HepG2 (cell line): ENCODE measurements around the gene PTGIS. TPM values are rescaled to one million over a fixed set of nuclear protein-coding genes. Genes with fewer than 3 reads are reported as not detected.

ENCODE experiments used
- ATF7 ChIP-seq, 2 experiments: fragments of 450-650 bp in 1 of 2; sonication (generic) in 1 of 2; formaldehyde crosslinking in 1 of 2; IDR thresholded peaks; 2 replicates each; pipeline versions ENCODE4 v1.4.0 to v1.6.1; 2016 to 2020; ENCODE audit warnings: antibody characterized with exemption in 1 of 2, mild to moderate bottlenecking in 1 of 2, missing genetic modification reagents in 1 of 2
- BHLHE40 ChIP-seq: IDR thresholded peaks from 2 replicates; pipeline ENCODE4 v1.6.1; 2011; ENCODE audit warnings: low read length, improper control_type of control experiment
- NAIF1 ChIP-seq: sonication (generic); formaldehyde crosslinking; IDR thresholded peaks from 2 replicates; pipeline ENCODE4 v1.5.0; 2020; ENCODE audit warnings: mild to moderate bottlenecking, missing genetic modification reagents, borderline replicate concordance
- POLR2G ChIP-seq: fragments of 200-400 bp; formaldehyde crosslinking; IDR thresholded peaks from 2 replicates; pipeline ENCODE4 v1.6.1; 2018; ENCODE audit warnings: mild to moderate bottlenecking, low read depth, low read length, moderate library complexity
- RFX3 ChIP-seq: IDR thresholded peaks from 2 replicates; pipeline ENCODE4 v1.6.1; 2016; ENCODE audit warnings: missing biosample characterization, missing genetic modification reagents
- SYNCRIP ChIP-seq: fragments of 200-400 bp; formaldehyde crosslinking; IDR thresholded peaks from 2 replicates; pipeline ENCODE4 v1.6.1; 2018; ENCODE audit warnings: mild to moderate bottlenecking, low read depth, low read length; ENCODE audit not compliant: insufficient read depth
- ZKSCAN5 ChIP-seq: sonication (generic); formaldehyde crosslinking; IDR thresholded peaks from 2 replicates; pipeline ENCODE4 v1.5.1; 2020; ENCODE audit warnings: mild to moderate bottlenecking, missing genetic modification reagents
- ZNF160 ChIP-seq: sonication (generic); formaldehyde crosslinking; IDR thresholded peaks from 2 replicates; pipeline ENCODE4 v1.8.0; 2022; ENCODE audit warnings: mild to moderate bottlenecking, inconsistent platforms, missing genetic modification reagents
- ZNF780A ChIP-seq: sonication (generic); formaldehyde crosslinking; IDR thresholded peaks from 2 replicates; pipeline ENCODE4 v1.8.0; 2022; ENCODE audit warnings: mild to moderate bottlenecking, missing genetic modification reagents, moderate library complexity
- ZNF816 ChIP-seq: sonication (generic); formaldehyde crosslinking; IDR thresholded peaks from 2 replicates; pipeline ENCODE4 v1.8.0; 2022; ENCODE audit warnings: missing genetic modification reagents, mild to moderate bottlenecking, borderline replicate concordance
- polyA plus RNA-seq, 8 experiments: library from polyadenylated mRNA; depleted of rRNA in 3 of 8; stranded (reverse) in 7 of 8; unstranded in 1 of 8; fragments of >200 nt; fragmentation: Illumina TruSeq in 4 of 8; extraction: Trizol in 4 of 8; gene quantifications; 2 replicates each; pipeline versions ENCODE4 v1.2.1 to v1.2.3, GENCODE V29; 2011 to 2016; ENCODE audit warnings: low read depth in 4 of 8, missing spikeins in 1 of 8, mixed read lengths in 1 of 8; ENCODE audit not compliant: insufficient read depth in 1 of 8
- total RNA-seq, 5 experiments: library from RNA; depleted of rRNA; stranded (reverse); fragments of >200 nt; fragmentation: Illumina TruSeq; extraction: Trizol; gene quantifications; 2 replicates each; pipeline ENCODE4 v1.2.3, GENCODE V29; 2016; ENCODE audit warnings: low read depth in 1 of 5
- TF ChIP-seq, protein P1 (sequence below): sonication (generic); formaldehyde crosslinking; IDR thresholded peaks from 2 replicates; pipeline ENCODE4 v1.4.0; 2020; ENCODE audit warnings: mild to moderate bottlenecking, missing genetic modification reagents
- TF ChIP-seq, protein P2 (sequence below): sonication (generic); formaldehyde crosslinking; IDR thresholded peaks from 2 replicates; pipeline ENCODE4 v1.4.0; 2020; ENCODE audit warnings: missing genetic modification reagents
- TF ChIP-seq, protein P3 (sequence below): conservative IDR thresholded peaks from 2 replicates; pipeline ENCODE4 v1.6.1; 2018; ENCODE audit warnings: missing genetic modification reagents
- TF ChIP-seq, protein P4 (sequence below): IDR thresholded peaks from 2 replicates; pipeline ENCODE4 v1.6.1; 2018; ENCODE audit warnings: missing genetic modification reagents
- TF ChIP-seq, protein P5 (sequence below): sonication (generic); formaldehyde crosslinking; IDR thresholded peaks from 2 replicates; pipeline ENCODE4 v1.9.0; 2021; ENCODE audit warnings: missing genetic modification reagents, borderline replicate concordance

PTGIS gene
- total and polyA plus RNA-seq, 2 of the 13 experiments (the other 11 are each of a cell fraction or from before 2014, with no cell fraction given), result not detected

DNA sequence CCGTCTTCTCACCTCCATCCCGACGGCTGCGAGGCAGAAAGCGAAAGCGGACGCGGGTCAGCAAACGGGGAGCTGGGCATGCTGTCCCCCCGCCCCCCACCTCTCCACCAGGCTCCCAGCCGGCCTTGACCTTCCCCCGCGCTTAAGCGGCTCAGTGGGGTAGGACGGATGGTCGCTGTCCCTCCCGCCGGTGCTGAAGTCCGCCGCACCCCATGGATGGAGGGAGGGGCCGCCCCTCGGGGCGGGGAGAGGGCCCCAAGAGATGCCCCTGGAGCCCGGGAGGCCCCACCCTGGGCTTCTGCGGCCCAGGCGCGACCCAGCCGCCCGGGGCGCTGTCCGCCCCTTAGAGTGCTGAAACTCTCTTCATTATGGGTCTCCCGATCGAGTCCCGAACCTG, 85.3 kb downstream of the PTGIS start, which contains the start of gene KCNB1 (continued):
- peak; percentile 88 for TF ChIP-seq ZNF780A (CRISPR knock-in tag)
- no peak for TF ChIP-seq NAIF1 (CRISPR knock-in tag)
- TF ChIP-seq, protein P1, sequence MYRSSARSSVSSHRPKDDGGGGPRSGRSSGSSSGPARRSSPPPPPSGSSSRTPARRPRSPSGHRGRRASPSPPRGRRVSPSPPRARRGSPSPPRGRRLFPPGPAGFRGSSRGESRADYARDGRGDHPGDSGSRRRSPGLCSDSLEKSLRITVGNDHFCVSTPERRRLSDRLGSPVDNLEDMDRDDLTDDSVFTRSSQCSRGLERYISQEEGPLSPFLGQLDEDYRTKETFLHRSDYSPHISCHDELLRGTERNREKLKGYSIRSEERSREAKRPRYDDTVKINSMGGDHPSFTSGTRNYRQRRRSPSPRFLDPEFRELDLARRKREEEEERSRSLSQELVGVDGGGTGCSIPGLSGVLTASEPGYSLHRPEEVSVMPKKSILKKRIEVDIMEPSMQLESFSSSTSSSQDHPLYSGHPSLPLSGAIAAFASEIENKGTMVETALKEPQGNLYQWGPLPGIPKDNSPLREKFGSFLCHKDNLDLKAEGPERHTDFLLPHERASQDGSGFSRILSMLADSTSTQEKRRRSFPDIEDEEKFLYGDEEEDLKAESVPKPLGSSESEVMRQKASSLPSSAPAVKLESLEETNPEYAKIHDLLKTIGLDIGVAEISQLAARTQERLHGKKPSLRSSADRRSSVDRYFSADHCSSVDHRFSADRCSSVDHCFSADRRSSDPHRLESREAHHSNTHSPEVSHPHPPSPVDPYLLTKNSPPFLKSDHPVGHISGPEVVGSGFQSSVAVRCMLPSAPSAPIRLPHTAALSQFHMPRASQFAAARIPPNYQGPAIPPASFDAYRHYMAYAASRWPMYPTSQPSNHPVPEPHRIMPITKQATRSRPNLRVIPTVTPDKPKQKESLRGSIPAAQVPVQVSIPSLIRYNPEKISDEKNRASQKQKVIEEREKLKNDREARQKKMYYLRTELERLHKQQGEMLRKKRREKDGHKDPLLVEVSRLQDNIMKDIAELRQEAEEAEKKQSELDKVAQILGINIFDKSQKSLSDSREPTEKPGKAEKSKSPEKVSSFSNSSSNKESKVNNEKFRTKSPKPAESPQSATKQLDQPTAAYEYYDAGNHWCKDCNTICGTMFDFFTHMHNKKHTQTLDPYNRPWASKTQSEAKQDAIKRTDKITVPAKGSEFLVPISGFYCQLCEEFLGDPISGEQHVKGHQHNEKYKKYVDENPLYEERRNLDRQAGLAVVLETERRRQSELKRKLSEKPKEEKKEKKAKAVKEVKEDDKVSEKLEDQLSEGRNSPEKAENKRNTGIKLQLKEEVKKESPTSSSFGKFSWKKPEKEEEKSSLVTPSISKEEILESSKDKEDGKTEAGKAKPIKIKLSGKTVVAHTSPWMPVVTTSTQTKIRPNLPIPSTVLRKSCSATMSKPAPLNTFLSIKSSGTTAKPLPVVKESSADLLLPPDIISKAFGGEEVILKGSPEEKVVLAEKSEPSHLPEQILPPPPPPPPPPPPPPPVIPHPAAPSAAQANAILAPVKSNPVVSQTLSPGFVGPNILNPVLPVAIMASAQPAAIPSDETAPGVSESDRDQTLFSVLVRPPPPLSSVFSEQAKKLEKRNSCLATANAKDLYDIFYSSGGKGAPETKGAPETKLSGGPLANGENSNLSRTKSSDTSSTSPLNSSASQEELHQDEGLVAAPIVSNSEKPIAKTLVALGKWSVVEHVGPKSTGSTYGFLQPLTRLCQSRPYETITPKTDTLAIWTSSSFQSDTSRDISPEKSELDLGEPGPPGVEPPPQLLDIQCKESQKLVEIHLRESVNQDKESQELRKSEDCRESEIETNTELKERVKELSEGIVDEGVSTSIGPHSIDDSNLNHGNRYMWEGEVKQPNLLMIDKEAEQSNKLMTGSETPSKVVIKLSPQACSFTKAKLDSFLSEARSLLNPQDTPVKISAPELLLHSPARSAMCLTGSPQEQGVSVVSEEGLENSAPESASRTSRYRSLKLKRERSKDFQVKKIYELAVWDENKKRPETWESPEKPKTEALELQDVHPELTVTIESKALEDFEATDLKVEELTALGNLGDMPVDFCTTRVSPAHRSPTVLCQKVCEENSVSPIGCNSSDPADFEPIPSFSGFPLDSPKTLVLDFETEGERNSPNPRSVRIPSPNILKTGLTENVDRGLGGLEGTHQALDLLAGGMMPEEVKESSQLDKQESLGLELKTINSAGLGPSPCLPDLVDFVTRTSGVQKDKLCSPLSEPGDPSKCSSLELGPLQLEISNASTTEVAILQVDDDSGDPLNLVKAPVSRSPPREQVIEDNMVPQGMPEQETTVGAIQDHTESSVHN, result no peak
- TF ChIP-seq, protein P2, sequence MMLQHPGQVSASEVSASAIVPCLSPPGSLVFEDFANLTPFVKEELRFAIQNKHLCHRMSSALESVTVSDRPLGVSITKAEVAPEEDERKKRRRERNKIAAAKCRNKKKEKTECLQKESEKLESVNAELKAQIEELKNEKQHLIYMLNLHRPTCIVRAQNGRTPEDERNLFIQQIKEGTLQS (CRISPR knock-in tag), result peak; percentile 80
- TF ChIP-seq BHLHE40, result no peak
- TF ChIP-seq ZNF160 (CRISPR knock-in tag), result peak; percentile 85; the same call in 1 of the 2 replicates
- TF ChIP-seq, protein P3, sequence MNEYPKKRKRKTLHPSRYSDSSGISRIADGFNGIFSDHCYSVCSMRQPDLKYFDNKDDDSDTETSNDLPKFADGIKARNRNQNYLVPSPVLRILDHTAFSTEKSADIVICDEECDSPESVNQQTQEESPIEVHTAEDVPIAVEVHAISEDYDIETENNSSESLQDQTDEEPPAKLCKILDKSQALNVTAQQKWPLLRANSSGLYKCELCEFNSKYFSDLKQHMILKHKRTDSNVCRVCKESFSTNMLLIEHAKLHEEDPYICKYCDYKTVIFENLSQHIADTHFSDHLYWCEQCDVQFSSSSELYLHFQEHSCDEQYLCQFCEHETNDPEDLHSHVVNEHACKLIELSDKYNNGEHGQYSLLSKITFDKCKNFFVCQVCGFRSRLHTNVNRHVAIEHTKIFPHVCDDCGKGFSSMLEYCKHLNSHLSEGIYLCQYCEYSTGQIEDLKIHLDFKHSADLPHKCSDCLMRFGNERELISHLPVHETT, result peak; percentile 83
- TF ChIP-seq ZKSCAN5 (CRISPR knock-in tag), result 0 out of 2 replicates have a peak, but pooled peaks have one; percentile 33
- no peak for TF ChIP-seq RFX3 (CRISPR knock-in tag)
- 0 out of 2 replicates have a peak, but pooled peaks have one; percentile 24 for TF ChIP-seq ZNF816
- no peak for TF ChIP-seq ATF7 (IDR thresholded peaks at IDR 0.05)
- TF ChIP-seq ATF7 (CRISPR knock-in tag; IDR thresholded peaks at IDR 0.05), result no peak
- TF ChIP-seq, protein P4, sequence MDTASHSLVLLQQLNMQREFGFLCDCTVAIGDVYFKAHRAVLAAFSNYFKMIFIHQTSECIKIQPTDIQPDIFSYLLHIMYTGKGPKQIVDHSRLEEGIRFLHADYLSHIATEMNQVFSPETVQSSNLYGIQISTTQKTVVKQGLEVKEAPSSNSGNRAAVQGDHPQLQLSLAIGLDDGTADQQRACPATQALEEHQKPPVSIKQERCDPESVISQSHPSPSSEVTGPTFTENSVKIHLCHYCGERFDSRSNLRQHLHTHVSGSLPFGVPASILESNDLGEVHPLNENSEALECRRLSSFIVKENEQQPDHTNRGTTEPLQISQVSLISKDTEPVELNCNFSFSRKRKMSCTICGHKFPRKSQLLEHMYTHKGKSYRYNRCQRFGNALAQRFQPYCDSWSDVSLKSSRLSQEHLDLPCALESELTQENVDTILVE (CRISPR knock-in tag), result peak; percentile 88
- TF ChIP-seq, protein P5, sequence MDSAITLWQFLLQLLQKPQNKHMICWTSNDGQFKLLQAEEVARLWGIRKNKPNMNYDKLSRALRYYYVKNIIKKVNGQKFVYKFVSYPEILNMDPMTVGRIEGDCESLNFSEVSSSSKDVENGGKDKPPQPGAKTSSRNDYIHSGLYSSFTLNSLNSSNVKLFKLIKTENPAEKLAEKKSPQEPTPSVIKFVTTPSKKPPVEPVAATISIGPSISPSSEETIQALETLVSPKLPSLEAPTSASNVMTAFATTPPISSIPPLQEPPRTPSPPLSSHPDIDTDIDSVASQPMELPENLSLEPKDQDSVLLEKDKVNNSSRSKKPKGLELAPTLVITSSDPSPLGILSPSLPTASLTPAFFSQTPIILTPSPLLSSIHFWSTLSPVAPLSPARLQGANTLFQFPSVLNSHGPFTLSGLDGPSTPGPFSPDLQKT (CRISPR knock-in tag), result no peak
- no peak for TF ChIP-seq SYNCRIP
- TF ChIP-seq POLR2G, result no peak
